Prostate gland (tissue), 2 donors: Measurements from ENCODE around the gene ADAMTS19. TPM values are rescaled to one million over a fixed set of nuclear protein-coding genes. Genes with fewer than 3 reads are reported as not detected.

Experiments
- DNase-seq: peaks from one replicate; pipeline ENCODE4 v3.0.0-alpha.2; 2019; ENCODE audit warnings: low spot score
- H3K27ac ChIP-seq, 2 donors: fragments of 200-600 bp; sonication (generic); 2 replicates each; pipeline ENCODE4 v1.5.1; 2017 to 2019
- H3K27me3 ChIP-seq: fragments of 200-600 bp; sonication (generic); replicated peaks from 2 replicates; pipeline ENCODE4 v1.5.1; 2019; ENCODE audit not compliant: insufficient read depth
- H3K36me3 ChIP-seq, 2 donors: fragments of 200-600 bp; sonication (generic); 1 replicate in 1 of 2; 2 replicates in 1 of 2; pipeline versions ENCODE4 v1.5.1 to v1.8.1; 2017 to 2019
- H3K4me1 ChIP-seq: fragments of 200-600 bp; sonication (generic); replicated peaks from 2 replicates; pipeline ENCODE4 v1.5.1; 2019
- H3K4me3 ChIP-seq, 2 donors: fragments of 200-600 bp; sonication (generic); 2 replicates each; pipeline ENCODE4 v1.5.1; 2017 to 2019
- H3K9me3 ChIP-seq: fragments of 200-600 bp; sonication (generic); 2 replicates; pipeline ENCODE4 v1.5.1; 2017
- CTCF ChIP-seq, 4 experiments: fragments of 200-600 bp in 2 of 4; fragments of 450-650 bp in 2 of 4; sonication (generic) in 2 of 4; IDR thresholded peaks; 1 replicate in 3 of 4; 2 replicates in 1 of 4; pipeline ENCODE4 v1.5.1; 2016 to 2019; ENCODE audit warnings: antibody characterized with exemption in 4 of 4, mild to moderate bottlenecking in 2 of 4, moderate library complexity in 2 of 4
- POLR2A ChIP-seq: fragments of 450-650 bp; IDR thresholded peaks from one replicate; pipeline ENCODE4 v1.6.1; 2016; ENCODE audit warnings: antibody characterized with exemption, mild to moderate bottlenecking
- POLR2AphosphoS5 ChIP-seq: sonication (generic); formaldehyde crosslinking; IDR thresholded peaks from one replicate; pipeline ENCODE4 v1.6.1; 2017; ENCODE audit warnings: antibody characterized with exemption
- WGBS: methylation state at CpG from one replicate; pipeline ENCODE4 v1.1.5; 2018; 5-methylcytosine and 5-hydroxymethylcytosine counted together
- intact Hi-C: fragments of 100-400 bp; cut with DNase I; formaldehyde crosslinking; loops from one replicate; pipeline ENCODE4 v1.14.2; 2022
- total RNA-seq, 2 donors: library from RNA; depleted of rRNA; stranded (reverse); fragments of >200 nt; gene quantifications; one replicate each; pipeline ENCODE4 v1.1.0, GENCODE V29; 2016

The ADAMTS19 gene
- total RNA-seq, 2 donors from 2014 or later = 1.3 to 3.0 TPM

- no peak overlapping the region for H3K27ac ChIP-seq
- H3K4me1 ChIP-seq = no peaks in the 10 kb centered on the region
- H3K36me3 ChIP-seq = no peaks in the 10 kb centered on the region
- H3K27me3 ChIP-seq = no peaks in the 10 kb centered on the region
- no peaks in the 10 kb centered on the region for H3K9me3 ChIP-seq
- no peak for TF ChIP-seq POLR2AphosphoS5
- TF ChIP-seq CTCF (IDR thresholded peaks at IDR 0.05) = no peak
- no peak for TF ChIP-seq POLR2A
- 93% methylated on average over 2 of the region's 2 CpGs for WGBS
- H3K4me3 ChIP-seq = no peak overlapping the region
- intact Hi-C loops = no loop called here
- DNase-seq = no peak
These were observed 14.4 kb downstream of the ADAMTS19 start for GRCh38 chr5:129474544-129474943.

GRCh38 chr5:129476751-129477150 lies 16.7 kb downstream of the ADAMTS19 start:
- no peaks in the 10 kb centered on the region for H3K4me1 ChIP-seq
- TF ChIP-seq CTCF (IDR thresholded peaks at IDR 0.05) (no peak), POLR2AphosphoS5 (no peak), POLR2A (no peak)
- H3K36me3 ChIP-seq = no peaks in the 10 kb centered on the region
- no peak overlapping the region for H3K4me3 ChIP-seq
- intact Hi-C loops = no loop called here
- DNase-seq = no peak
- no peaks in the 10 kb centered on the region for H3K27me3 ChIP-seq
- no peak overlapping the region for H3K27ac ChIP-seq
- no peaks in the 10 kb centered on the region for H3K9me3 ChIP-seq

- intact Hi-C loops = no loop called here
- TF ChIP-seq POLR2A = no peak
- no peak for TF ChIP-seq CTCF (IDR thresholded peaks at IDR 0.05)
- TF ChIP-seq POLR2AphosphoS5 = no peak
- H3K27ac ChIP-seq = no peak overlapping the region
- no peak overlapping the region for H3K4me3 ChIP-seq
- H3K27me3 ChIP-seq = no peaks in the 10 kb centered on the region
- H3K4me1 ChIP-seq = no peaks in the 10 kb centered on the region
- no peak for DNase-seq
- no peaks in the 10 kb centered on the region for H3K9me3 ChIP-seq
- WGBS = 70% methylated on average over 1 of the region's 1 CpG
- no peaks in the 10 kb centered on the region for H3K36me3 ChIP-seq
These were observed 17.4 kb downstream of the ADAMTS19 start for GRCh38 chr5:129477532-129477931.

- intact Hi-C loops = no loop called here
- H3K4me3 ChIP-seq = no peak overlapping the region
- no peaks in the 10 kb centered on the region for H3K36me3 ChIP-seq
- WGBS = 82% methylated on average over 3 of the region's 3 CpGs
- TF ChIP-seq POLR2AphosphoS5 (no peak), POLR2A (no peak), CTCF (IDR thresholded peaks at IDR 0.05) (no peak)
- DNase-seq = no peak
- H3K27me3 ChIP-seq = no peaks in the 10 kb centered on the region
- no peaks in the 10 kb centered on the region for H3K4me1 ChIP-seq
- H3K27ac ChIP-seq = no peak overlapping the region
- H3K9me3 ChIP-seq = no peaks in the 10 kb centered on the region
These were observed 21.1 kb downstream of the ADAMTS19 start for GRCh38 chr5:129481161-129481560.

GRCh38 chr5:129496421-129496820 lies 36.3 kb downstream of the ADAMTS19 start:
- no peaks in the 10 kb centered on the region for H3K27me3 ChIP-seq
- H3K9me3 ChIP-seq = no peaks in the 10 kb centered on the region
- intact Hi-C loops = no loop called here
- no peaks in the 10 kb centered on the region for H3K36me3 ChIP-seq
- H3K4me1 ChIP-seq = no peaks in the 10 kb centered on the region
- no peak overlapping the region for H3K27ac ChIP-seq
- DNase-seq = no peak
- no peak for TF ChIP-seq CTCF (IDR thresholded peaks at IDR 0.05)
- no peak for TF ChIP-seq POLR2A
- TF ChIP-seq POLR2AphosphoS5 = no peak
- H3K4me3 ChIP-seq = no peak overlapping the region
